Measurements from ENCODE around the gene LPP.

DNA sequence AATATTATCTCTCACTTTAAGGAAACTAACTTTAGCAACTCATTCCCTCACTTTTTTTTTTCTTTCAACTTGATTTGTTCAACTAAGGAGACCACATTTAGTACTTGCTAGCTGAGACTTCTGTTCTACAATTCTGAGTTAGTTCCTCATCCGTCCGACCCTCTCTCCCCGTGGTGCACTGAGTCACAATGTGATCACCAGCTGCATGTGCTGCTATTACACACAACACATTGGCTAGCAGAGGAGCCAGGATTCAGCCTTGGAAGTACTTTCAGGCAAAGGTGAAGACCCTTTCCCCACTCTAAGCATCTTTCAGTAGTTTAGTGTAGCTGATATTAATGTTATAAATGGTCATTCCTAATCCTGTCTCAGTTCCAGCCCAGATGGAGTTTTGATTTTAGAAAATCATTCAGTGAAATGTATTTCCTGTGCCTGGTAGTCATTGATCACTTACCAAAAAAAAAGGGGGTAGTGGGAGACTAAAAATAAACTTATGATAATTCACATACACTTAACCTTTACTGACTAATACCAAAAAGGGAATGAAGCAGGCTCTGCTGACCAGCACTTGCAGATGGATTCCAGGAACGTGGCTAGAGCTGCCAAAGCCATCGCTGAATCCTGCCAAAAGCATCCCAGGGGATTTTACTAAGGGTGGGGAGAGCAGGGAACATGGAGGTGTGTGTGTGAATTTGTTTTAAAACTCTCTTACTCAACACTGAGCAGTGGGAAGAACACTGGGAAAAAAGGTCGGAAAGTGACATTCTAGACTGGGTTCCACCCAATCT, 424.8 kb downstream of the LPP start:
- TF ChIP-seq, protein P1, sequence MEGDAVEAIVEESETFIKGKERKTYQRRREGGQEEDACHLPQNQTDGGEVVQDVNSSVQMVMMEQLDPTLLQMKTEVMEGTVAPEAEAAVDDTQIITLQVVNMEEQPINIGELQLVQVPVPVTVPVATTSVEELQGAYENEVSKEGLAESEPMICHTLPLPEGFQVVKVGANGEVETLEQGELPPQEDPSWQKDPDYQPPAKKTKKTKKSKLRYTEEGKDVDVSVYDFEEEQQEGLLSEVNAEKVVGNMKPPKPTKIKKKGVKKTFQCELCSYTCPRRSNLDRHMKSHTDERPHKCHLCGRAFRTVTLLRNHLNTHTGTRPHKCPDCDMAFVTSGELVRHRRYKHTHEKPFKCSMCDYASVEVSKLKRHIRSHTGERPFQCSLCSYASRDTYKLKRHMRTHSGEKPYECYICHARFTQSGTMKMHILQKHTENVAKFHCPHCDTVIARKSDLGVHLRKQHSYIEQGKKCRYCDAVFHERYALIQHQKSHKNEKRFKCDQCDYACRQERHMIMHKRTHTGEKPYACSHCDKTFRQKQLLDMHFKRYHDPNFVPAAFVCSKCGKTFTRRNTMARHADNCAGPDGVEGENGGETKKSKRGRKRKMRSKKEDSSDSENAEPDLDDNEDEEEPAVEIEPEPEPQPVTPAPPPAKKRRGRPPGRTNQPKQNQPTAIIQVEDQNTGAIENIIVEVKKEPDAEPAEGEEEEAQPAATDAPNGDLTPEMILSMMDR (IDR thresholded peaks at IDR 0.05; ENCODE audit: low read depth, low read length, poor library complexity, severe bottlenecking), result no peak
- TF ChIP-seq EZH2phosphoT487 (IDR thresholded peaks at IDR 0.05; ENCODE audit: borderline replicate concordance, low read length), result no peak
